ENCODE measurements around the gene PLPP2. TPM values are rescaled to one million over a fixed set of nuclear protein-coding genes. Genes with fewer than 3 reads are reported as not detected.

Gene PLPP2
- total RNA-seq, 1 experiment from 2014 or later = 143 TPM

- H3K4me3 ChIP-seq = no peak overlapping the region
- H3K36me3 ChIP-seq (ENCODE audit: low read depth) = peaks cover 5% of the 10 kb centered on the region; the same call in 1 of the 2 replicates
- TF ChIP-seq EZH2 (IDR thresholded peaks at IDR 0.05; ENCODE audit: low read depth) (no peak), CTCF (conservative IDR thresholded peaks at IDR 0.05) (no peak)
- H3K9me2 ChIP-seq (ENCODE audit: insufficient read depth) = no peaks in the 10 kb centered on the region
- no peak overlapping the region for H2AFZ ChIP-seq
- no TSS peak for BruUV-seq (replicated peaks)
- H3K79me2 ChIP-seq (ENCODE audit: low read depth) = peaks cover 41% of the 10 kb centered on the region
- H3K27ac ChIP-seq = no peak overlapping the region
- ChIA-PET CTCF (no interaction called here), POLR2A (ENCODE audit: unreplicated experiment) (no interaction called here)
- H3F3A ChIP-seq (ENCODE audit: insufficient read depth, low read depth) = peaks cover 41% of the 10 kb centered on the region
- no peak overlapping the region for H3K4me2 ChIP-seq
- no peaks in the 10 kb centered on the region for H3K9me3 ChIP-seq (ENCODE audit: insufficient read depth, low read depth)
- intact Hi-C loops (cut with micrococcal nuclease; ENCODE audit: unreplicated experiment) = no loop called here
- peaks cover 13% of the 10 kb centered on the region for H3K4me1 ChIP-seq (replicated peaks; ENCODE audit: insufficient read depth)
- H3K27me3 ChIP-seq (ENCODE audit: insufficient read depth, low read depth) = no peaks in the 10 kb centered on the region
- H4K20me1 ChIP-seq (ENCODE audit: insufficient read depth) = peaks cover 43% of the 10 kb centered on the region
- DNase-seq = no peak
These were observed 3.8 kb downstream of the PLPP2 start for GRCh38 chr19:287381-287871.

GRCh38 chr19:283395-283794 lies 7.8 kb downstream of the PLPP2 start:
- Histone ChIP-seq H3K27me3 (ENCODE audit: insufficient read depth, low read depth) (no peaks in the 10 kb centered on the region), H3K4me1 (replicated peaks; ENCODE audit: insufficient read depth) (peaks cover 3% of the 10 kb centered on the region), H3K9me3 (ENCODE audit: insufficient read depth, low read depth) (no peaks in the 10 kb centered on the region), H3K79me2 (ENCODE audit: low read depth) (peaks cover 31% of the 10 kb centered on the region), H3F3A (ENCODE audit: insufficient read depth, low read depth) (peaks cover 10% of the 10 kb centered on the region; the same call in 1 of the 2 replicates), H3K4me2 (no peak overlapping the region), H3K27ac (no peak overlapping the region), H4K20me1 (ENCODE audit: insufficient read depth) (peaks cover 39% of the 10 kb centered on the region), H3K36me3 (ENCODE audit: low read depth) (peaks cover 5% of the 10 kb centered on the region; the same call in 1 of the 2 replicates), H2AFZ (no peak overlapping the region), H3K9me2 (ENCODE audit: insufficient read depth) (no peaks in the 10 kb centered on the region), H3K4me3 (no peak overlapping the region)
- ChIA-PET CTCF (no interaction called here), POLR2A (ENCODE audit: unreplicated experiment) (no interaction called here)
- intact Hi-C loops (cut with micrococcal nuclease; ENCODE audit: unreplicated experiment) = no loop called here
- BruUV-seq (replicated peaks) = no TSS peak
- no peak for DNase-seq
- no peak for TF ChIP-seq EZH2 (IDR thresholded peaks at IDR 0.05; ENCODE audit: low read depth)
- TF ChIP-seq CTCF (conservative IDR thresholded peaks at IDR 0.05) = no peak

- POLR2A ChIA-PET (ENCODE audit: unreplicated experiment) = no interaction called here
- Histone ChIP-seq H3K79me2 (ENCODE audit: low read depth) (peaks cover 22% of the 10 kb centered on the region), H3K27me3 (ENCODE audit: insufficient read depth, low read depth) (no peaks in the 10 kb centered on the region), H3K4me1 (replicated peaks; ENCODE audit: insufficient read depth) (no peaks in the 10 kb centered on the region), H3K4me2 (no peak overlapping the region), H3K27ac (no peak overlapping the region), H4K20me1 (ENCODE audit: insufficient read depth) (peaks cover 34% of the 10 kb centered on the region), H3F3A (ENCODE audit: insufficient read depth, low read depth) (peaks cover 8% of the 10 kb centered on the region; the same call in 1 of the 2 replicates), H3K9me2 (ENCODE audit: insufficient read depth) (no peaks in the 10 kb centered on the region), H2AFZ (no peak overlapping the region), H3K9me3 (ENCODE audit: insufficient read depth, low read depth) (no peaks in the 10 kb centered on the region), H3K4me3 (no peak overlapping the region), H3K36me3 (ENCODE audit: low read depth) (peaks cover 4% of the 10 kb centered on the region; the same call in 1 of the 2 replicates)
- intact Hi-C loops (cut with micrococcal nuclease; ENCODE audit: unreplicated experiment) = no loop called here
- TF ChIP-seq CTCF (conservative IDR thresholded peaks at IDR 0.05) = no peak
- TF ChIP-seq EZH2 (IDR thresholded peaks at IDR 0.05; ENCODE audit: low read depth) = no peak
- no TSS peak for BruUV-seq (replicated peaks)
- DNase-seq = no peak
- CTCF ChIA-PET = no interaction called here
These were observed 8.7 kb downstream of the PLPP2 start for GRCh38 chr19:282501-282900.

Data from PC-9 (cell line).